IMR-90 (cell line): ENCODE data around the gene CAND2. TPM values are rescaled to one million over a fixed set of nuclear protein-coding genes. Genes with fewer than 3 reads are reported as not detected.
A peak's percentile ranks its signal among the peaks of the same experiment; 100 is the strongest.

Source experiments
- ATAC-seq: fragments of 200-7000 bp; cut with Tn5 transposase; 2 replicates; pipeline ENCODE4 v1.9.1; 2020; ENCODE audit warnings: low read depth, mild to moderate bottlenecking, moderate library complexity
- BruUV-seq: library from RNA; stranded (reverse); fragments of 400-500 nt; replicated peaks from 2 replicates; lab custom pipeline; 2021; lab: Mats Ljungman, UMichigan
- CTCF ChIA-PET: fragments of 300-600 bp; formaldehyde crosslinking; extraction: SDS; loops from one replicate; lab custom pipeline; 2021; ENCODE audit warnings: antibody characterized with exemption; lab: Yijun Ruan, JAX
- POLR2A ChIA-PET: fragments of 300-600 bp; sonication (Branson Sonifier 250); formaldehyde crosslinking; loops from one replicate; lab custom pipeline; 2022; ENCODE audit warnings: antibody characterized with exemption; ENCODE audit not compliant: unreplicated experiment; lab: Charles Lee
- DNase-seq: peaks from one replicate; pipeline ENCODE4 v3.0.0; 2013
- H2AFZ ChIP-seq: replicated peaks from 2 replicates; pipeline ENCODE3; 2013; ENCODE audit warnings: low read length, mild to moderate bottlenecking; ENCODE audit not compliant: poor library complexity
- H2AK5ac ChIP-seq: 2 replicates; pipeline ENCODE4 v1.6.1; 2013; ENCODE audit warnings: low read depth, low read length, inconsistent platforms
- H2AK9ac ChIP-seq: replicated peaks from 2 replicates; pipeline ENCODE3; 2013; ENCODE audit warnings: mild to moderate bottlenecking, low read depth, low read length, moderate library complexity; ENCODE audit not compliant: poor library complexity
- H2BK120ac ChIP-seq: 2 replicates; pipeline ENCODE4 v1.6.1; 2013; ENCODE audit warnings: low read depth, low read length, inconsistent platforms
- H2BK15ac ChIP-seq: 3 replicates; pipeline ENCODE4 v1.6.1; 2013; ENCODE audit warnings: low read depth, low read length, inconsistent platforms
- H2BK20ac ChIP-seq: 2 replicates; pipeline ENCODE4 v1.6.1; 2013; ENCODE audit warnings: low read depth, mild to moderate bottlenecking, inconsistent platforms, low read length, moderate library complexity
- H2BK5ac ChIP-seq: 2 replicates; pipeline ENCODE4 v1.6.1; 2013; ENCODE audit warnings: mild to moderate bottlenecking, low read depth, low read length, inconsistent platforms; ENCODE audit not compliant: poor library complexity, severe bottlenecking
- H3K14ac ChIP-seq: replicated peaks from 2 replicates; pipeline ENCODE4 v1.6.1; 2013; ENCODE audit warnings: low read depth, low read length, inconsistent platforms
- H3K18ac ChIP-seq: 2 replicates; pipeline ENCODE4 v1.6.1; 2013; ENCODE audit warnings: low read depth, low read length, control low read depth
- H3K23ac ChIP-seq: 2 replicates; pipeline ENCODE4 v1.6.1; 2013; ENCODE audit warnings: low read depth, low read length, inconsistent platforms
- H3K27ac ChIP-seq: 2 replicates; pipeline ENCODE4 v1.5.1; 2013; ENCODE audit warnings: mild to moderate bottlenecking, control low read depth, low read length; ENCODE audit not compliant: insufficient read depth
- H3K27me3 ChIP-seq: 2 replicates; pipeline ENCODE4 v1.6.1; 2013; ENCODE audit warnings: low read length; ENCODE audit not compliant: control insufficient read depth, insufficient read depth
- H3K36me3 ChIP-seq: 2 replicates; pipeline ENCODE4 v1.6.1; 2013; ENCODE audit warnings: low read length, mixed read lengths; ENCODE audit not compliant: control insufficient read depth, insufficient read depth
- H3K4ac ChIP-seq: 2 replicates; pipeline ENCODE4 v1.6.1; 2013; ENCODE audit warnings: low read depth, low read length, inconsistent platforms
- H3K4me1 ChIP-seq: 2 replicates; pipeline ENCODE4 v1.6.1; 2013; ENCODE audit warnings: low read length, mixed read lengths; ENCODE audit not compliant: control insufficient read depth, insufficient read depth
- H3K4me2 ChIP-seq: 2 replicates; pipeline ENCODE4 v1.6.1; 2013; ENCODE audit warnings: low read depth, mild to moderate bottlenecking, control low read depth, low read length, moderate library complexity
- H3K4me3 ChIP-seq: 2 replicates; pipeline ENCODE4 v1.5.1; 2013; ENCODE audit warnings: low read depth, mild to moderate bottlenecking, control low read depth, low read length, moderate library complexity; ENCODE audit not compliant: insufficient read depth
- H3K56ac ChIP-seq: 2 replicates; pipeline ENCODE4 v1.6.1; 2013; ENCODE audit warnings: low read length, inconsistent platforms; ENCODE audit not compliant: insufficient read depth; ENCODE audit errors: extremely low read depth
- H3K79me1 ChIP-seq, 2 experiments: 2 replicates each; pipeline ENCODE4 v1.6.1; 2013; ENCODE audit warnings: low read length in 2 of 2, inconsistent platforms in 1 of 2, low read depth in 1 of 2
- H3K9ac ChIP-seq: 2 replicates; pipeline ENCODE4 v1.6.1; 2013; ENCODE audit warnings: low read depth, low read length, control low read depth
- H3K9me1 ChIP-seq: 2 replicates; pipeline ENCODE4 v1.6.1; 2013; ENCODE audit warnings: low read length, inconsistent platforms; ENCODE audit not compliant: insufficient read depth
- H3K9me3 ChIP-seq: 2 replicates; pipeline ENCODE4 v1.6.1; 2013; ENCODE audit warnings: low read length; ENCODE audit not compliant: control insufficient read depth, insufficient read depth
- H4K20me1 ChIP-seq: 2 replicates; pipeline ENCODE4 v1.6.1; 2013; ENCODE audit warnings: low read length, inconsistent platforms; ENCODE audit not compliant: insufficient read depth
- H4K5ac ChIP-seq: 2 replicates; pipeline ENCODE4 v1.6.1; 2013; ENCODE audit warnings: mild to moderate bottlenecking, low read depth, low read length, control low read depth
- H4K8ac ChIP-seq, 2 experiments: 2 replicates each; pipeline ENCODE4 v1.6.1; 2013; ENCODE audit warnings: low read depth in 2 of 2, low read length in 2 of 2, control low read depth in 1 of 2, inconsistent platforms in 1 of 2
- H4K91ac ChIP-seq: 2 replicates; pipeline ENCODE4 v1.6.1; 2013; ENCODE audit warnings: low read depth, low read length, inconsistent platforms; ENCODE audit not compliant: insufficient read depth
- CHD1 ChIP-seq: IDR thresholded peaks from 2 replicates; pipeline ENCODE4 v1.6.1; 2012; ENCODE audit warnings: low read depth, low read length, improper control_type of control experiment
- MAFK ChIP-seq: IDR thresholded peaks from 2 replicates; pipeline ENCODE4 v1.6.1; 2012; ENCODE audit warnings: low read depth, low read length, improper control_type of control experiment
- MAZ ChIP-seq: IDR thresholded peaks from 2 replicates; pipeline ENCODE4 v1.6.1; 2012; ENCODE audit warnings: low read depth, mild to moderate bottlenecking, low read length, improper control_type of control experiment, moderate library complexity, borderline replicate concordance
- RAD21 ChIP-seq: IDR thresholded peaks from 2 replicates; pipeline ENCODE4 v1.6.1; 2012; ENCODE audit warnings: low read length, improper control_type of control experiment
- SMC3 ChIP-seq: fragments of 150-350 bp; IDR thresholded peaks from 2 replicates; pipeline ENCODE4 v1.6.1; 2016; ENCODE audit warnings: low read depth, mild to moderate bottlenecking, antibody characterized with exemption, low read length, moderate library complexity
- WGBS, 2 experiments: methylation state at CpG; one replicate each; pipeline versions ENCODE4 v1.1.5 to v1.1.7; 2013; ENCODE audit warnings: missing lambda C conversion rate in 2 of 2; ENCODE audit not compliant: insufficient read length in 1 of 2; ENCODE audit errors: extremely low coverage in 2 of 2; 5-methylcytosine and 5-hydroxymethylcytosine counted together
- dilution Hi-C: fragments of 300-500 bp; cut with HindIII; formaldehyde crosslinking; loops from one replicate; pipeline ENCODE4 v1.14.3; 2018; ENCODE audit warnings: low sequenced_read_pairs; ENCODE audit not compliant: unreplicated experiment
- in situ Hi-C: fragments of 300-500 bp; cut with MboI; formaldehyde crosslinking; loops from 3 replicates; pipeline ENCODE4 v1.14.3; 2019; ENCODE audit warnings: low sequenced_read_pairs, inconsistent platforms, mixed read lengths
- intact Hi-C: fragments of 100-400 bp; cut with micrococcal nuclease; formaldehyde crosslinking; loops from 2 replicates; pipeline ENCODE4 v1.10.0; 2022
- polyA plus RNA-seq, 3 experiments: library from polyadenylated mRNA; depleted of rRNA; stranded (reverse); fragments of >200 nt; gene quantifications; 2 replicates each; pipeline ENCODE4 v1.2.3, GENCODE V29; 2012; ENCODE audit warnings: low replicate concordance in 1 of 3
- total RNA-seq: library from RNA; depleted of rRNA; stranded (reverse); fragments of >200 nt; gene quantifications from 2 replicates; pipeline ENCODE4 v1.2.3, GENCODE V29; 2012
- TF ChIP-seq, protein P1 (sequence below): conservative IDR thresholded peaks from 2 replicates; pipeline ENCODE4 v1.5.1; 2012; ENCODE audit warnings: mild to moderate bottlenecking, low read depth, low read length, improper control_type of control experiment

The CAND2 gene
- total and polyA plus RNA-seq, 2 of the 4 experiments (the other 2 are of a cell fraction): 2.9 to 4.9 TPM

DNA sequence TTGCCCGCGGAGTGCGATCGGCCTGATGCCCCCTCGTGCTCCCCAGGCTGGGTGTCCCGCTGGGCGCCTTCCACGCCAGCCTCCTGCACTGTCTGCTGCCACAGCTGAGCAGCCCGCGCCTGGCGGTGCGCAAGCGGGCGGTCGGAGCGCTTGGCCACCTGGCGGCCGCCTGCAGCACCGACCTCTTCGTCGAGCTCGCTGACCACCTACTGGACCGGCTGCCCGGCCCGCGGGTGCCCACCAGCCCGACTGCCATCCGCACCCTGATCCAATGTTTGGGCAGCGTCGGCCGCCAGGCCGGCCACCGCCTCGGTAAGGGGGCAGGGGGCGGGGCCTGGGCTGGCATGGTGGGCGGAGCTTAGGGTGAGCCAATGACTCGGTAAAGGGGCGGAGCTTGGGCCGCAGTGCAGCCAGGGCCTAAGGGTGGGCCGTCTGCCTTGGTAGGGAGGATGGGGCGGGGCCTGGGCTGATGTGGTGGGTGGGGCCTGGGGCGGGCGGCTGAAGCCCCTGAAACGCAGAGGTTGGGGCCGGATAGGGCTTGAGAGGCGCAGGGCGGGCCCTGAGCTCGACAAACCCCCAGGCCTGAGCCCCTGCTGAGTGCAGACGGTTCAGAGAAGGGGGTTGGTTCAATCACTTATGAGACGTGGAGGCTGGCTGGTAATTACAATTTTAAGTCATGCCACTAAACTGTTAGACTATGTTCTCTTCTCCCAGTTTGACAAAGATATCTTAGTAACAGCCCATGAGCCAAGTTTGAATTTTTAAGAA lies 13.7 kb downstream of the CAND2 start:
- H3K9me3 ChIP-seq: no peaks in the 10 kb centered on the region
- H3K56ac ChIP-seq: no peak overlapping the region
- no peak overlapping the region for H2AK5ac ChIP-seq
- H2AFZ ChIP-seq: peak overlapping the region; percentile 93
- peak overlapping the region; percentile 49 for H2AK9ac ChIP-seq
- H3K9me1 ChIP-seq: no peaks in the 10 kb centered on the region
- no TSS peak for BruUV-seq
- DNase-seq (peak; percentile 81), ATAC-seq (peak; percentile 100)
- peaks cover 21% of the 10 kb centered on the region; the same call in 1 of the 2 replicates for H3K36me3 ChIP-seq
- H3K23ac ChIP-seq: no peak overlapping the region
- ChIA-PET CTCF (interaction anchor here (0.6 to 1.5 kb wide), 11 partner anchors 11 to 256 kb away, joined by 3 to 7 read pairs (median 4); partner anchors contain the start of genes CAND2, RPL32 and TMEM40), POLR2A (no interaction called here)
- H2BK20ac ChIP-seq: no peak overlapping the region
- H2BK15ac ChIP-seq: no peak overlapping the region
- peak overlapping the region; percentile 64; the same call in 1 of the 2 replicates for H3K14ac ChIP-seq
- H3K18ac ChIP-seq: no peak overlapping the region
- no peaks in the 10 kb centered on the region for H3K79me1 ChIP-seq
- intact Hi-C loops (loop anchor here (1.0 to 2.0 kb wide), 2 partner anchors 104 to 253 kb away; partner anchors contain the start of gene MKRN2), in situ Hi-C loops (no loop called here), dilution Hi-C loops (no loop called here)
- H3K4me3 ChIP-seq: peak overlapping the region; percentile 74
- TF ChIP-seq SMC3: peak; percentile 62
- TF ChIP-seq CHD1: no peak
- no peak for TF ChIP-seq MAFK
- peak; percentile 51 for TF ChIP-seq RAD21
- TF ChIP-seq MAZ: 0 out of 2 replicates have a peak, but pooled peaks have one; percentile 37
- TF ChIP-seq, protein P1, sequence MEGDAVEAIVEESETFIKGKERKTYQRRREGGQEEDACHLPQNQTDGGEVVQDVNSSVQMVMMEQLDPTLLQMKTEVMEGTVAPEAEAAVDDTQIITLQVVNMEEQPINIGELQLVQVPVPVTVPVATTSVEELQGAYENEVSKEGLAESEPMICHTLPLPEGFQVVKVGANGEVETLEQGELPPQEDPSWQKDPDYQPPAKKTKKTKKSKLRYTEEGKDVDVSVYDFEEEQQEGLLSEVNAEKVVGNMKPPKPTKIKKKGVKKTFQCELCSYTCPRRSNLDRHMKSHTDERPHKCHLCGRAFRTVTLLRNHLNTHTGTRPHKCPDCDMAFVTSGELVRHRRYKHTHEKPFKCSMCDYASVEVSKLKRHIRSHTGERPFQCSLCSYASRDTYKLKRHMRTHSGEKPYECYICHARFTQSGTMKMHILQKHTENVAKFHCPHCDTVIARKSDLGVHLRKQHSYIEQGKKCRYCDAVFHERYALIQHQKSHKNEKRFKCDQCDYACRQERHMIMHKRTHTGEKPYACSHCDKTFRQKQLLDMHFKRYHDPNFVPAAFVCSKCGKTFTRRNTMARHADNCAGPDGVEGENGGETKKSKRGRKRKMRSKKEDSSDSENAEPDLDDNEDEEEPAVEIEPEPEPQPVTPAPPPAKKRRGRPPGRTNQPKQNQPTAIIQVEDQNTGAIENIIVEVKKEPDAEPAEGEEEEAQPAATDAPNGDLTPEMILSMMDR: peak; percentile 67
- WGBS, 2 experiments: 2% methylated on average over 24 of the region's 50 CpGs; no CpG with 5 or more reads in 1 of the 2 experiments
- H3K4me2 ChIP-seq: peak overlapping the region; percentile 92
- H2BK120ac ChIP-seq: no peak overlapping the region
- no peak overlapping the region for H3K4ac ChIP-seq
- H3K27ac ChIP-seq: no peak overlapping the region; the same call in 1 of the 2 replicates
- H4K5ac ChIP-seq: peak overlapping the region; percentile 48; the same call in 1 of the 2 replicates
- H4K20me1 ChIP-seq: no peaks in the 10 kb centered on the region
- no peak overlapping the region for H2BK5ac ChIP-seq
- peaks cover 2% of the 10 kb centered on the region; the same call in 1 of the 2 replicates for H3K4me1 ChIP-seq
- peak overlapping the region; percentile 75 to 87; a peak in 2 of 4 replicates for H4K8ac ChIP-seq
- no peak overlapping the region for H4K91ac ChIP-seq
- no peaks in the 10 kb centered on the region for H3K27me3 ChIP-seq
- peak overlapping the region; percentile 59 for H3K9ac ChIP-seq
